Liver (tissue), 3 donors: ENCODE measurements around the gene SDHA.
"Not testable (repeated sequence)": the region's sequence is repeated elsewhere in the genome, so short reads cannot be mapped to it uniquely, and the experiment has no call there.

Experiments used
- CTCF ChIP-seq: fragments of 150-350 bp; IDR thresholded peaks from 2 replicates; pipeline ENCODE4 v1.5.1; 2017; ENCODE audit warnings: improper control_type of control experiment, low read depth, low read length; ENCODE audit not compliant: missing input control
- EGR1 ChIP-seq, 2 donors: IDR thresholded peaks; 2 replicates each; pipeline ENCODE4 v1.6.1; 2016 to 2018; ENCODE audit warnings: antibody characterized with exemption in 2 of 2, low read depth in 2 of 2
- FOXA1 ChIP-seq: IDR thresholded peaks from 2 replicates; pipeline ENCODE4 v1.6.1; 2016; ENCODE audit warnings: antibody characterized with exemption
- MAX ChIP-seq: IDR thresholded peaks from 2 replicates; pipeline ENCODE4 v1.6.1; 2016; ENCODE audit warnings: antibody characterized with exemption
- RXRA ChIP-seq, 2 donors: IDR thresholded peaks; 2 replicates each; pipeline ENCODE4 v1.6.1; 2017 to 2018; ENCODE audit warnings: antibody characterized with exemption in 2 of 2, mild to moderate bottlenecking in 1 of 2
- donor health status: healthy.
- donor health status: healthy.

- not testable (repeated sequence) for TF ChIP-seq CTCF; EGR1 (IDR thresholded peaks at IDR 0.05; ENCODE audit: low read depth in 2 of 2); RXRA (IDR thresholded peaks at IDR 0.05); MAX; FOXA1
Measured at GRCh38 chr5:251538-251937, 33.4 kb downstream of the SDHA start.
